K562 (cell line): ENCODE measurements around the gene CKS2. TPM values are rescaled to one million over a fixed set of nuclear protein-coding genes. Genes with fewer than 3 reads are reported as not detected.

Experiments used
- ARNT ChIP-seq, 2 experiments: fragments of 450-650 bp; IDR thresholded peaks; 2 replicates each; pipeline ENCODE4 v1.6.1; 2016; ENCODE audit warnings: mild to moderate bottlenecking in 1 of 2
- ATF7 ChIP-seq: fragments of 450-650 bp; IDR thresholded peaks from 2 replicates; pipeline ENCODE4 v1.7.1; 2014; ENCODE audit warnings: mild to moderate bottlenecking, moderate library complexity
- CBX3 ChIP-seq, 2 experiments: IDR thresholded peaks; 1 replicate in 1 of 2; 2 replicates in 1 of 2; pipeline ENCODE4 v1.6.1; 2012; ENCODE audit warnings: inconsistent platforms in 2 of 2, low read length in 2 of 2, borderline replicate concordance in 1 of 2, control low read depth in 1 of 2
- CCAR2 ChIP-seq: fragments of 200-400 bp; formaldehyde crosslinking; IDR thresholded peaks from 2 replicates; pipeline ENCODE4 v1.6.1; 2017; ENCODE audit warnings: mild to moderate bottlenecking, low read depth, low read length
- HEY1 ChIP-seq: fragments of 250-450 bp; sonication (Bioruptor Pico); IDR thresholded peaks from 2 replicates; pipeline ENCODE4 v1.5.0; 2020; ENCODE audit warnings: mild to moderate bottlenecking, moderate library complexity, borderline replicate concordance
- HNRNPL ChIP-seq: fragments of 200-400 bp; formaldehyde crosslinking; IDR thresholded peaks from 2 replicates; pipeline ENCODE4 v1.6.1; 2017; ENCODE audit warnings: low read depth, mild to moderate bottlenecking, low read length
- KHSRP ChIP-seq: fragments of 450-650 bp; IDR thresholded peaks from 2 replicates; pipeline ENCODE4 v1.6.1; 2017
- PML ChIP-seq: IDR thresholded peaks from 2 replicates; pipeline ENCODE4 v1.6.1; 2012; ENCODE audit warnings: low read length, inconsistent platforms
- SLC30A9 ChIP-seq: fragments of 250-450 bp; sonication (Bioruptor Pico); IDR thresholded peaks from 2 replicates; pipeline ENCODE4 v1.8.0; 2022; ENCODE audit warnings: mild to moderate bottlenecking, moderate library complexity
- SMAD1 ChIP-seq: fragments of 150-350 bp; IDR thresholded peaks from 2 replicates; pipeline ENCODE4 v1.6.1; 2014; ENCODE audit warnings: low read length, low read depth; ENCODE audit not compliant: partially characterized antibody
- SREBF2 ChIP-seq: sonication (generic); formaldehyde crosslinking; IDR thresholded peaks from 2 replicates; pipeline ENCODE4 v1.4.0; 2020; ENCODE audit warnings: mild to moderate bottlenecking, missing genetic modification reagents
- SRSF7 ChIP-seq: fragments of 200-400 bp; formaldehyde crosslinking; optimal IDR thresholded peaks from 2 replicates; pipeline ENCODE3; 2017; ENCODE audit warnings: mild to moderate bottlenecking, low read depth, low read length
- ZBED1 ChIP-seq: IDR thresholded peaks from 2 replicates; pipeline ENCODE4 v1.6.1; 2014
- ZFX ChIP-seq: sonication (generic); formaldehyde crosslinking; IDR thresholded peaks from 2 replicates; pipeline ENCODE4 v1.8.0; 2022; ENCODE audit warnings: mild to moderate bottlenecking, missing genetic modification reagents, moderate library complexity
- ZNF197 ChIP-seq: fragments of 200-800 bp; sonication (Bioruptor generic); IDR thresholded peaks from 2 replicates; pipeline ENCODE4 v1.6.1; 2016; ENCODE audit warnings: low read depth, missing genetic modification characterization, missing compliant biosample characterization
- ZNF239 ChIP-seq: fragments of 250-450 bp; sonication (Bioruptor Pico); IDR thresholded peaks from 2 replicates; pipeline ENCODE4 v1.4.0; 2020; ENCODE audit warnings: mild to moderate bottlenecking
- ZNF253 ChIP-seq: fragments of 250-450 bp; sonication (Bioruptor Pico); conservative IDR thresholded peaks from 2 replicates; pipeline ENCODE4 v1.6.1; 2021; ENCODE audit warnings: mild to moderate bottlenecking
- ZNF274 ChIP-seq: IDR thresholded peaks from 2 replicates; pipeline ENCODE4 v1.6.1; 2011; ENCODE audit warnings: low read depth, mild to moderate bottlenecking, low read length, moderate library complexity, borderline replicate concordance
- ZNF778 ChIP-seq: fragments of 450-650 bp; formaldehyde crosslinking; IDR thresholded peaks from 2 replicates; pipeline ENCODE4 v1.4.0; 2020; ENCODE audit warnings: mild to moderate bottlenecking, moderate library complexity
- polyA plus RNA-seq, 8 experiments: library from polyadenylated mRNA; depleted of rRNA in 4 of 8; stranded (reverse) in 5 of 8; unstranded in 3 of 8; fragments of >200 nt; fragmentation: Nextera tagmentation in 2 of 8; fragmentation: Illumina TruSeq in 1 of 8; extraction: Ambion mirVana in 2 of 8; extraction: Trizol in 1 of 8; gene quantifications; 2 replicates each; pipeline versions ENCODE4 v1.2.1 to v1.2.3, GENCODE V29; 2011 to 2014; ENCODE audit warnings: inconsistent platforms in 1 of 8, missing spikeins in 1 of 8
- total RNA-seq, 7 experiments: library from RNA; depleted of rRNA in 6 of 7; stranded (reverse); fragments of >200 nt in 6 of 7; fragmentation: Illumina TruSeq in 2 of 7; extraction: Trizol in 2 of 7; gene quantifications; 2 replicates each; pipeline versions ENCODE4 v1.2.1 to v1.2.3, GENCODE V29; 2011 to 2021; ENCODE audit warnings: low replicate concordance in 1 of 7
- TF ChIP-seq, protein P1 (sequence below): fragments of 450-650 bp; formaldehyde crosslinking; IDR thresholded peaks from 2 replicates; pipeline ENCODE4 v1.4.0; 2022; ENCODE audit warnings: mild to moderate bottlenecking, moderate library complexity
- TF ChIP-seq, protein P2 (sequence below), 2 experiments: fragments of 450-650 bp in 1 of 2; IDR thresholded peaks; 2 replicates each; pipeline ENCODE4 v1.6.1; 2011 to 2017; ENCODE audit warnings: low read depth in 2 of 2, antibody characterized with exemption in 1 of 2, borderline replicate concordance in 1 of 2, low read length in 1 of 2, mild to moderate bottlenecking in 1 of 2, mixed read lengths in 1 of 2; ENCODE audit not compliant: control insufficient read depth in 1 of 2
- TF ChIP-seq, protein P3 (sequence below): fragments of 250-450 bp; sonication (Bioruptor Pico); IDR thresholded peaks from 2 replicates; pipeline ENCODE4 v1.4.0; 2020
- TF ChIP-seq, protein P4 (sequence below): sonication (generic); formaldehyde crosslinking; IDR thresholded peaks from 2 replicates; pipeline ENCODE4 v1.8.1; 2023; ENCODE audit warnings: mild to moderate bottlenecking, missing genetic modification reagents, moderate library complexity

CKS2 gene
- total and polyA plus RNA-seq, 9 of the 15 experiments (the other 6 are each of a cell fraction or from before 2014, with no cell fraction given), result 123 to 941 (median 321) TPM

DNA sequence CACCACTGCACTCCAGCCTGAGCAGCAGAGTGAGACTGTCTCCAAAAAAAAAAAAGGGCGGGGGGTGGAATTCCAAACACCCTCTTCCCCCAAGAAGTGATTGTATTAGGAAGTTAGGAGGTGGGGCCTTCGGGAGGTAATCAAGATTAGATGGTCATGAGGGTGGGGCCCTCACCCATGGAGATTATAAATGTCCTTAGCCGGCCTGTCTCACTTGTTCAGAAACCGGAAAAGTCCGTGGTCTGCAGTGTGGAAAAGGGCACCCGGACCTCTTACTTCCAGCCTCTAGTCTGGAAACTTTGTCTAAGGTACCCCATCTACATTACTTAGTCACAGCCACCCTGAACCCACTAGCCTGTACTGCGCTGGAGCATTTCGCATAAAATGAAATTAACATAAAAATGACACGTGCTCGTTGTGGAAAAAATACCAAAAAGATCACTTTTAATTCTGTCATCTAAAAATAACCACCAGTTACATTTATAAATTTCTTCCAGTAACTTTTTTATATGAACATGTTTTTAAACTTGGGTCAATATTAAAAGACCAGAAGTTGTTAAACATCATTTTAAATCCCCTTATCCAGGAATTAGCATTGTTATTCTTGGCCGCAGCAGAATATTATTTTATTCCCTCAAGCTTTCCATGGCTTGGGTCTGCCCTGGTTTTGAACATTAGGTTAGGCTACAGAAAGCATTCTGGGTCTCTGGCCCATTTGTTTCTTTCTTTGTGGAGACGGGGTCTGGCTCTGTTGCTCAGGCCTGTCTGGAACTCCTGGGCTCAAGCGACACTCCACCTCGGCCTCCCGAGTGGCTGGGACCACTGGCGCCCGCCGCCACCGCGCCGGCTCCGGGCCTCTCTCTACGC lies 1.2 kb upstream of the CKS2 start (continued):
- 0 out of 2 replicates have a peak, but pooled peaks have one; percentile 35 for TF ChIP-seq HNRNPL
- TF ChIP-seq CBX3 (IDR thresholded peaks at IDR 0.05; ENCODE audit: borderline replicate concordance in 1 of 2, low read length in 2 of 2), result no peak
- TF ChIP-seq HEY1 (CRISPR knock-in tag), result no peak
- TF ChIP-seq, protein P1, sequence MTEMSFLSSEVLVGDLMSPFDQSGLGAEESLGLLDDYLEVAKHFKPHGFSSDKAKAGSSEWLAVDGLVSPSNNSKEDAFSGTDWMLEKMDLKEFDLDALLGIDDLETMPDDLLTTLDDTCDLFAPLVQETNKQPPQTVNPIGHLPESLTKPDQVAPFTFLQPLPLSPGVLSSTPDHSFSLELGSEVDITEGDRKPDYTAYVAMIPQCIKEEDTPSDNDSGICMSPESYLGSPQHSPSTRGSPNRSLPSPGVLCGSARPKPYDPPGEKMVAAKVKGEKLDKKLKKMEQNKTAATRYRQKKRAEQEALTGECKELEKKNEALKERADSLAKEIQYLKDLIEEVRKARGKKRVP (CRISPR knock-in tag), result no peak
- TF ChIP-seq ZNF274, result no peak
- TF ChIP-seq SREBF2 (CRISPR knock-in tag), result no peak
- TF ChIP-seq ZNF778 (CRISPR knock-in tag), result no peak
- TF ChIP-seq ZFX, result peak; percentile 87; the same call in 1 of the 2 replicates
- TF ChIP-seq SRSF7, result no peak
- TF ChIP-seq ZNF253 (CRISPR knock-in tag), result no peak
- TF ChIP-seq ARNT (IDR thresholded peaks at IDR 0.05), result no peak
- TF ChIP-seq, protein P2, sequence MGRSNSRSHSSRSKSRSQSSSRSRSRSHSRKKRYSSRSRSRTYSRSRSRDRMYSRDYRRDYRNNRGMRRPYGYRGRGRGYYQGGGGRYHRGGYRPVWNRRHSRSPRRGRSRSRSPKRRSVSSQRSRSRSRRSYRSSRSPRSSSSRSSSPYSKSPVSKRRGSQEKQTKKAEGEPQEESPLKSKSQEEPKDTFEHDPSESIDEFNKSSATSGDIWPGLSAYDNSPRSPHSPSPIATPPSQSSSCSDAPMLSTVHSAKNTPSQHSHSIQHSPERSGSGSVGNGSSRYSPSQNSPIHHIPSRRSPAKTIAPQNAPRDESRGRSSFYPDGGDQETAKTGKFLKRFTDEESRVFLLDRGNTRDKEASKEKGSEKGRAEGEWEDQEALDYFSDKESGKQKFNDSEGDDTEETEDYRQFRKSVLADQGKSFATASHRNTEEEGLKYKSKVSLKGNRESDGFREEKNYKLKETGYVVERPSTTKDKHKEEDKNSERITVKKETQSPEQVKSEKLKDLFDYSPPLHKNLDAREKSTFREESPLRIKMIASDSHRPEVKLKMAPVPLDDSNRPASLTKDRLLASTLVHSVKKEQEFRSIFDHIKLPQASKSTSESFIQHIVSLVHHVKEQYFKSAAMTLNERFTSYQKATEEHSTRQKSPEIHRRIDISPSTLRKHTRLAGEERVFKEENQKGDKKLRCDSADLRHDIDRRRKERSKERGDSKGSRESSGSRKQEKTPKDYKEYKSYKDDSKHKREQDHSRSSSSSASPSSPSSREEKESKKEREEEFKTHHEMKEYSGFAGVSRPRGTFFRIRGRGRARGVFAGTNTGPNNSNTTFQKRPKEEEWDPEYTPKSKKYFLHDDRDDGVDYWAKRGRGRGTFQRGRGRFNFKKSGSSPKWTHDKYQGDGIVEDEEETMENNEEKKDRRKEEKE (IDR thresholded peaks at IDR 0.05; ENCODE audit: borderline replicate concordance in 1 of 2, control insufficient read depth in 1 of 2, low read depth in 2 of 2, low read length in 1 of 2), result no peak
- TF ChIP-seq KHSRP, result no peak
- TF ChIP-seq ATF7, result no peak
- no peak for TF ChIP-seq SLC30A9 (CRISPR knock-in tag)
- TF ChIP-seq PML, result peak; percentile 79; the same call in 1 of the 2 replicates
- TF ChIP-seq, protein P3, sequence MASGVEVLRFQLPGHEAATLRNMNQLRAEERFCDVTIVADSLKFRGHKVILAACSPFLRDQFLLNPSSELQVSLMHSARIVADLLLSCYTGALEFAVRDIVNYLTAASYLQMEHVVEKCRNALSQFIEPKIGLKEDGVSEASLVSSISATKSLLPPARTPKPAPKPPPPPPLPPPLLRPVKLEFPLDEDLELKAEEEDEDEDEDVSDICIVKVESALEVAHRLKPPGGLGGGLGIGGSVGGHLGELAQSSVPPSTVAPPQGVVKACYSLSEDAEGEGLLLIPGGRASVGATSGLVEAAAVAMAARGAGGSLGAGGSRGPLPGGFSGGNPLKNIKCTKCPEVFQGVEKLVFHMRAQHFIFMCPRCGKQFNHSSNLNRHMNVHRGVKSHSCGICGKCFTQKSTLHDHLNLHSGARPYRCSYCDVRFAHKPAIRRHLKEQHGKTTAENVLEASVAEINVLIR (CRISPR knock-in tag), result no peak
- no peak for TF ChIP-seq ZNF239
- no peak for TF ChIP-seq CCAR2
- TF ChIP-seq ZNF197 (CRISPR knock-in tag), result no peak
- TF ChIP-seq ZBED1, result no peak
- TF ChIP-seq, protein P4, sequence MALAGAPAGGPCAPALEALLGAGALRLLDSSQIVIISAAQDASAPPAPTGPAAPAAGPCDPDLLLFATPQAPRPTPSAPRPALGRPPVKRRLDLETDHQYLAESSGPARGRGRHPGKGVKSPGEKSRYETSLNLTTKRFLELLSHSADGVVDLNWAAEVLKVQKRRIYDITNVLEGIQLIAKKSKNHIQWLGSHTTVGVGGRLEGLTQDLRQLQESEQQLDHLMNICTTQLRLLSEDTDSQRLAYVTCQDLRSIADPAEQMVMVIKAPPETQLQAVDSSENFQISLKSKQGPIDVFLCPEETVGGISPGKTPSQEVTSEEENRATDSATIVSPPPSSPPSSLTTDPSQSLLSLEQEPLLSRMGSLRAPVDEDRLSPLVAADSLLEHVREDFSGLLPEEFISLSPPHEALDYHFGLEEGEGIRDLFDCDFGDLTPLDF (CRISPR knock-in tag), result 0 out of 2 replicates have a peak, but pooled peaks have one; percentile 55
- TF ChIP-seq SMAD1, result peak; percentile 78
